Caco-2 (cell line): ENCODE results near the gene GNB1. TPM values are rescaled to one million over a fixed set of nuclear protein-coding genes. Genes with fewer than 3 reads are reported as not detected.

Experiments used
- BruUV-seq: library from RNA; stranded (reverse); fragments of 400-500 nt; replicated peaks from 2 replicates; lab custom pipeline; 2021; lab: Mats Ljungman, UMichigan
- CTCF ChIA-PET: fragments of 300-600 bp; sonication (Branson Sonifier 250); formaldehyde crosslinking; loops from one replicate; lab custom pipeline; 2022; ENCODE audit warnings: antibody characterized with exemption; lab: Charles Lee
- POLR2A ChIA-PET: fragments of 300-600 bp; sonication (Branson Sonifier 250); formaldehyde crosslinking; loops from one replicate; lab custom pipeline; 2022; ENCODE audit warnings: antibody characterized with exemption; lab: Charles Lee
- DNase-seq, 2 experiments: peaks; one replicate each; pipeline versions ENCODE4 v3.0.0 to v3.0.0-alpha.2; 2020 to 2022
- H3K27me3 ChIP-seq: replicated peaks from 2 replicates; pipeline ENCODE4 v1.6.0; 2011; ENCODE audit warnings: low read length; ENCODE audit not compliant: control insufficient read depth, insufficient read depth
- H3K36me3 ChIP-seq: 2 replicates; pipeline ENCODE4 v1.5.1; 2011; ENCODE audit warnings: low read length; ENCODE audit not compliant: control insufficient read depth, insufficient read depth
- H3K4me1 ChIP-seq: fragments of 250-450 bp; sonication (Bioruptor Pico); 2 replicates; pipeline ENCODE4 v1.5.1; 2020; ENCODE audit warnings: mild to moderate bottlenecking
- H3K4me3 ChIP-seq: 2 replicates; pipeline ENCODE4 v1.5.1; 2011; ENCODE audit warnings: low read depth, mild to moderate bottlenecking, control low read depth, low read length
- H3K9me3 ChIP-seq: fragments of 250-450 bp; sonication (Bioruptor Pico); 2 replicates; pipeline ENCODE4 v1.5.1; 2020; ENCODE audit warnings: mild to moderate bottlenecking, moderate library complexity
- H3K27ac Mint-ChIP-seq: one replicate; pipeline ENCODE4 v1.8.0; 2022; ENCODE audit warnings: mixed read lengths; ENCODE audit not compliant: unreplicated experiment
- H3K27me3 Mint-ChIP-seq: one replicate; pipeline ENCODE4 v1.8.0; 2022; ENCODE audit warnings: mixed read lengths; ENCODE audit not compliant: insufficient read depth, unreplicated experiment
- H3K36me3 Mint-ChIP-seq: one replicate; pipeline ENCODE4 v1.8.0; 2022; ENCODE audit warnings: mild to moderate bottlenecking, mixed read lengths; ENCODE audit not compliant: insufficient read depth, unreplicated experiment
- H3K4me1 Mint-ChIP-seq: one replicate; pipeline ENCODE4 v1.8.0; 2022; ENCODE audit warnings: low read depth, mixed read lengths; ENCODE audit not compliant: unreplicated experiment
- H3K4me3 Mint-ChIP-seq: one replicate; pipeline ENCODE4 v1.8.0; 2022; ENCODE audit warnings: mild to moderate bottlenecking, moderate library complexity, mixed read lengths; ENCODE audit not compliant: unreplicated experiment
- H3K9me3 Mint-ChIP-seq: one replicate; pipeline ENCODE4 v1.8.0; 2022; ENCODE audit warnings: mixed read lengths; ENCODE audit not compliant: unreplicated experiment
- CTCF ChIP-seq, 2 experiments: fragments of 200-600 bp in 1 of 2; IDR thresholded peaks; 1 replicate in 1 of 2; 2 replicates in 1 of 2; pipeline versions ENCODE4 v1.5.1 to v1.8.0; 2011 to 2022; ENCODE audit warnings: antibody characterized with exemption in 1 of 2, control low read depth in 1 of 2, inconsistent platforms in 1 of 2, low read depth in 1 of 2, low read length in 1 of 2, mild to moderate bottlenecking in 1 of 2, moderate library complexity in 1 of 2; ENCODE audit not compliant: insufficient read depth in 1 of 2, severe bottlenecking in 1 of 2, unreplicated experiment in 1 of 2
- intact Hi-C: fragments of 100-400 bp; cut with micrococcal nuclease; formaldehyde crosslinking; loops from one replicate; pipeline ENCODE4 v1.10.0; 2022; ENCODE audit not compliant: unreplicated experiment
- total RNA-seq: library from RNA; stranded (reverse); gene quantifications from 2 replicates; pipeline ENCODE4 v1.2.3, GENCODE V29; 2022

The GNB1 gene
- total RNA-seq, 1 experiment from 2014 or later: 301 TPM

- Histone ChIP-seq H3K4me3 (no peak overlapping the region), H3K4me1 (no peaks in the 10 kb centered on the region), H3K27me3 (no peaks in the 10 kb centered on the region), H3K36me3 (peaks cover 2% of the 10 kb centered on the region), H3K9me3 (no peaks in the 10 kb centered on the region)
- H3K27me3 Mint-ChIP-seq: no peaks in the 10 kb centered on the region
- no peak for TF ChIP-seq CTCF (IDR thresholded peaks at IDR 0.05; ENCODE audit: insufficient read depth in 1 of 2, low read depth in 1 of 2, low read length in 1 of 2, severe bottlenecking in 1 of 2, unreplicated experiment in 1 of 2)
- POLR2A ChIA-PET: no interaction called here
- no peaks in the 10 kb centered on the region for H3K9me3 Mint-ChIP-seq
- no peaks in the 10 kb centered on the region for H3K4me1 Mint-ChIP-seq
- CTCF ChIA-PET: no interaction called here
- intact Hi-C loops: no loop called here
- H3K4me3 Mint-ChIP-seq: no peak overlapping the region
- no peak overlapping the region for H3K27ac Mint-ChIP-seq
- DNase-seq: no peak
- H3K36me3 Mint-ChIP-seq: peaks cover 62% of the 10 kb centered on the region
- BruUV-seq: no TSS peak
Observed at GRCh38 chr1:1802871-1803270, 88.0 kb downstream of the GNB1 start.

GRCh38 chr1:1799716-1800115 lies 91.2 kb downstream of the GNB1 start:
- Histone ChIP-seq H3K4me1 (no peaks in the 10 kb centered on the region), H3K27me3 (no peaks in the 10 kb centered on the region), H3K36me3 (peaks cover 2% of the 10 kb centered on the region), H3K9me3 (no peaks in the 10 kb centered on the region), H3K4me3 (no peak overlapping the region)
- Mint-ChIP-seq H3K27ac (no peak overlapping the region), H3K9me3 (no peaks in the 10 kb centered on the region), H3K27me3 (no peaks in the 10 kb centered on the region), H3K36me3 (peaks cover 61% of the 10 kb centered on the region), H3K4me1 (no peaks in the 10 kb centered on the region), H3K4me3 (no peak overlapping the region)
- no peak for DNase-seq
- intact Hi-C loops: no loop called here
- POLR2A ChIA-PET: no interaction called here
- CTCF ChIA-PET: no interaction called here
- no peak for TF ChIP-seq CTCF (IDR thresholded peaks at IDR 0.05; ENCODE audit: insufficient read depth in 1 of 2, low read depth in 1 of 2, low read length in 1 of 2, severe bottlenecking in 1 of 2, unreplicated experiment in 1 of 2)
- BruUV-seq: no TSS peak

- Mint-ChIP-seq H3K27ac (no peak overlapping the region), H3K4me3 (no peak overlapping the region), H3K27me3 (no peaks in the 10 kb centered on the region), H3K9me3 (no peaks in the 10 kb centered on the region), H3K4me1 (no peaks in the 10 kb centered on the region), H3K36me3 (peaks cover 65% of the 10 kb centered on the region)
- H3K9me3 ChIP-seq: no peaks in the 10 kb centered on the region
- no peak for DNase-seq
- no peaks in the 10 kb centered on the region for H3K27me3 ChIP-seq
- H3K4me3 ChIP-seq: no peak overlapping the region
- peaks cover 2% of the 10 kb centered on the region for H3K36me3 ChIP-seq
- ChIA-PET POLR2A (no interaction called here), CTCF (no interaction called here)
- no peaks in the 10 kb centered on the region for H3K4me1 ChIP-seq
- TF ChIP-seq CTCF (IDR thresholded peaks at IDR 0.05; ENCODE audit: insufficient read depth in 1 of 2, low read depth in 1 of 2, low read length in 1 of 2, severe bottlenecking in 1 of 2, unreplicated experiment in 1 of 2): no peak
- no TSS peak for BruUV-seq
- intact Hi-C loops: no loop called here
Observed at GRCh38 chr1:1797731-1798341, 93.1 kb downstream of the GNB1 start.
